Suppressor macrophage treated with lipopolysaccharide for 4 hours (primary cell): ENCODE measurements around the gene KIF5A.
"Not testable (repeated sequence)": the region's sequence is repeated elsewhere in the genome, so short reads cannot be mapped to it uniquely, and the experiment has no call there.

Source experiments
- DNase-seq: peaks from one replicate; pipeline ENCODE4 v3.0.0-alpha.2; 2020

KIF5A gene

DNA sequence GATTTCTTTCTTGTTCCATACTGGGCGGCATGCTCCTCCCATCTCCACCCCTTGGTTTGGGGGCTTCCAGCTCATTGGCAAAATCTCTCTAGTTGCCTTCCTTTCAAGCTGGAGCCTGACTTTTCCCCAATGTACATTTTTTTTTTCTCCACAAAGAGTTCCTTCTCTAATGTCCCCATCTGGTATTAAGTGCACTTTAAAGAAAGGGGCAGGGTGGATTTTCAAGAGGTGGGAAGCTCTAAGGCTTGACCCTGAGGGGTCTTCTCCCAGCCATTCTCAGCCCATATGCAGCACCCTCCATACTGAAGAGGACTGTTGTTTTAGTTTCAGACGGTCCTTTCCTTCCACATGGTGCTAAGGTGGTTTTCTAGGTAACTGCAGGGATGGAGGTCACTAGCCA, 35.3 kb downstream of the KIF5A start:
- DNase-seq, result no peak

DNA sequence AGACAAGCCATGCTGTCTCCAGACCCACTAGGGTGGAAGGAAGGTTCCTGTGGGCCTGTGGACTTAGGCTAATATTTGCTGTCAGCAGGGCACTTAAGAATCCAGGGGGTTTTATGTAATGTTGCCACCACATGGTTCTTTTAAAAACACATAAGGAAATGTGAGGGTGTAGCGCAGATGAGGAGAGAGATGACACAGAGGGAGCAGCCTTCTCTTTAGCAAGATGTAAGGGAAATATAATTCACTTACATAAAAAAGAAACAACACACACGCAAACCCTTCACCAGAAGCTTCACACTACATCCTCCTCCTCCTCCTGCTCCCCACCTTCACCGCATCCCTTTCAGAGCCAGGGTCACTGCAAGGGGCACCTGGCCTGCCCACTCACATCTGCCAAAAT, 36.3 kb downstream of the KIF5A start:
- DNase-seq, result no peak

DNA sequence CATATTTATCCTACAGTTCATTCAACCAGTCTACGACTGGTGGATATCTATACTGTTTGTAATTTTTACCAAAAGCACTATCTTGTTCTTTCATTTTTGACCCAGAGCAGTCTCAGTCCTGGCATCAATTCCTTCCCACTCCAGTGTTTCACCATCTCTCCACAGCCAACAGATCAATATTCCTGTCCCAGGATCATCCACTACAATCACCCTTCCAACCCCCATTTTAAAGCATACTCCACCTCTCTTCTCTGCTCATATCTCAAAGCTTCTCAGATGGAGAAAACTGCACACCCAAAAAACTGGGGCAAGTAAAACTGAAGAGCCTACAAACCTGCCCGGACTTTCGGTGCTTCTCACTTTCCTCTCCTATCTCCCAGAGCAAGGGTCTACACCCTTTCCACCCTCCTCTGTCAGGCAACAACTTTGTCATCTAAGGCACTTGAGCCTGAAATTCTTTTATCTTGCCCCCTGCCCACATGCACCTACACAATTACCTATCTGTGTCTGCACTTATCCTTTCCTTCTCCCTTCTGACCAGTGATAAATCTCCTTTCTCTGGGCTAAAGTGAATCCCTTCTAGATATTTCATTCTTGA, 37.1 kb downstream of the KIF5A start:
- no peak for DNase-seq

DNA sequence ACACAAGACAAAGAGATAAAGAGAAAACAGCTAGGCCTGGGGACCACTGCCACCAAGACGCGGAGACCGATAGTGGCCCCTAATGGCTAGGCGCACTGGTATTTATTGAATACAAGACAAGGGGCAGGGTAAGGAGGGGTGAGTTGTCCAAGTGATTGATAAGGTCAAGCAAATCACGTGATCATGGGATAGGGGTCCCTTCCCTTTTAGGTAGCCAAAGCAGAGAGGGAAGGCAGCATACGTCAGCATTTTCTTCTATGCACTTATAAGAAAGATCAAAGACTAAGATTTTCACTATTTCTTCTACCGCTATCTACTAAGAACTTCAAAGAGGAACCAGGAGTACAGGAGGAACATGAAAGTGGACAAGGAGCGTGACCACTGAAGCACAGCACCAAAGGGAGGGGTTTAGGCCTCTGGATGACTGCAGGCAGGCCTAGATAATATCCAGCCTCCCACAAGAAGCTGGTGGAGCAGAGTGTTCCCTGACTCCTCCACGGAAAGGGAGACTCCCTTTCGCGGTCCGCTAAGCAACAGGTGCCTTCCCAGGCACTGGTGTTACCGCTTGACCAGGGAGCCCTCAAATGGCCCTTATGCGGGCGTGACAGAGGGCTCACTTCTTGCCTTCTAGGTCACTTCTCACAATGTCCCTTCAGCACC, 39.2 kb downstream of the KIF5A start:
- DNase-seq, result not testable (repeated sequence)

DNA sequence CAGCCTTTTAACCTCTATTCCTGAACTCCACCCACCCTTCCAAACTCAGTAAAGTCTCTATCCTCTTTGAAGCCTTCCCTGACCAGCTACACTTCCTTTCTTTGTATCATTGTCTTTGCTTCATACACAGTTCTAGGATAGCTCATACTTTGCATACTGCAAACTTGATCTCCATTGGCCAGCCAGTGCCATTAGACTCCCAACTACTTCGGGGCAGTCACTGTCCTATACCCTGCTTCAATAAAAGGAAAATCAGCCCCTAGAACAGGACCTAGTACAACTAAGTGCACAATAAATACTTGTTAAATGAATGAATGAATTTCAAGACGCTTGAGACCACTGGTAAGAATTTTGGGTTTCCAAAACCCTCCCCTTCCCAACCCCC, 40.6 kb downstream of the KIF5A start:
- no peak for DNase-seq

DNA sequence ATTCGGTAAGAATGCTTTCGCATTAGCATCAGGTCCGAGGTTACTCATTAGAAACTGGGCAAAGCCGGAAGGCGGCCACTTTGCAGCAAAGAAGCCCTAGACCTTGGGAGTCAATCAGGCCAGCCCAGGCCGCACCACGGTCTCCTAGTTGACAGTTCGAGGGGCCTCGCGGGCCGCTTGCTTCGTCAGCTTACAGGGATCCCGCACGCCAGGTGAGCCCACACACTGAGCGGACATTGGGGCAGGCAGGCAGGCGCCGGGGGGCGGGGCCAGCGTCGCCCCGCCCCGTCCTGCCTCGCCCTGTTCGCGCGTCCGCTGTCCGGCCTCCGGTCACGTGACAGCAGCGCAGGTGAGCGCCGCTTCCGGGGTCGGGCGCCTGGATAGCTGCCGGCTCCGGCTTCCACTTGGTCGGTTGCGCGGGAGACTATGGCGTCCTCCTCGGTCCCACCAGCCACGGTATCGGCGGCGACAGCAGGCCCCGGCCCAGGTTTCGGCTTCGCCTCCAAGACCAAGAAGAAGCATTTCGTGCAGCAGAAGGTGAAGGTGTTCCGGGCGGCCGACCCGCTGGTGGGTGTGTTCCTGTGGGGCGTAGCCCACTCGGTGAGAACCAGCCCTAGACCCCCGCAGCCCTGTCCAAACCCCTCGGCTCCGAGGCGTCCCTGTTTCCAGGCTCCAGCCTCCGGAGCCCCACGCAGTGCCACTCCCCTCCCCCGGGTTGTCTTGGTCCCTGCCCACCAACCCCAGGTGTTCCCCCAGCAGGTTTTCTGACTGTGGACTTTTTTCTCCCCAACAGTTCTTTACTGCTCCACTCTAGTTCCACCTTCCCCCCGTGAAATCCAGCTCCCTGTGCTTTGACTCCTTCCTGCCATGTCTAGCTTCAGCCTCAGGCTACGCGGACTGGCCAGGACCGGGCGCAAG, 41.3 kb downstream of the KIF5A start, which contains the start of gene PIP4K2C:
Gene PIP4K2C, plus strand, starts transcription at position 329 of the 918 bp plus-strand sequence. Its CDS starts 98 bp downstream, at position 427.
- peak; percentile 77 for DNase-seq

DNA sequence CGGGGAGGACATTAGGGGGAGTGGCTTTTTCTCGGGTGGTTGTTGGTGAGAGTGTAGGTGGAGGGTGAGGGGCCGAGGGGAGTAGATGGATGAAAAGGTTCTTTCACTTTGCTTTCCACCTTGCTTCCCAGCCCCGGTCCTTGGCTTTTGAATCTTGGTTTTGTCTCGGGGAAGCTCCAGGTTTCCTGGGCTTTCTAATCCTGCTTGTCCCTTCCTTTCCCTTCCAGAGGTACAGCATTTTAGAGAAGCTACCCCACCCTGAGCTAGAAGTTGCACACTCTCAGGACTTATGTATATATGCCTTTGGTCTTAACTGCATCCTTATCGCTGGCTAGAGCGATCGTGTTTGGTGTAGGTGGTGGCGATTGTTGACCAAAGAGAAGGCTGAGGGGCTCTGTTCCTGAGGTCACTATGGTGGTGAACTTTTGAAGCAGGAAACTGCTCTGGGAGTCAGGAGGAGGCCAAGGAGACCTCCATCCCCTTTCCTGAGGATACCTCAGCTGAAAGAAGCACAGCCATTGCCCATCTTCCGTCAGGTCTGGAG, 42.0 kb downstream of the KIF5A start:
- DNase-seq, result no peak

DNA sequence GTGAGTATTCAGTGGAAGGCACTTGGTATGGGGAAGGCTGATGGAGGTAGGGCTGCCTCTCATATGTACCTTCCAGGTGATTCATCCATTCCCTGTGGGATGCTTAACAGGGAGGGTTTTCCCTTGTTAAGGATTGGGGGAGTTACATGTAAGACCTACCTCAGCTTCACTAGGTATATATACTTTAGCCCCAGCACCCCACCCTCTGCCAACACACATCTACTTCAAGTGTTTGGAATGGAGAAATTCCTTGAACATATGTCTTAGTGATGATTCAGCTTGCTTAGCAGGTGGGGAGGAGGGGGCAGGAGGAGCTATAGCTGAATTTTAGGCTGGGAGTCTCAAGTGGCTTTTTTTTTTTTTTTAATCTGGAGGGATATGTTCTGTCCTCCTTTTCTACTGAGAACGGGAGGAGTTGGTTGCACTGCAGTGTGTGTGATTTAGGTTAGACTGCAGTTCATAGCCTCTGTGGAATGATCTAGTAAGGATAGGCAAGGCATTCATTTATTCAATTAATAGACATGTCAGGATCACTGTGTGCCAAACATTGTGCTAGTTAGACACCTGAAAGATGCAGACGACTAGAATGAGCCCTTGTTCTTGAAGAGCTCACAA, 42.8 kb downstream of the KIF5A start:
- DNase-seq, result no peak

DNA sequence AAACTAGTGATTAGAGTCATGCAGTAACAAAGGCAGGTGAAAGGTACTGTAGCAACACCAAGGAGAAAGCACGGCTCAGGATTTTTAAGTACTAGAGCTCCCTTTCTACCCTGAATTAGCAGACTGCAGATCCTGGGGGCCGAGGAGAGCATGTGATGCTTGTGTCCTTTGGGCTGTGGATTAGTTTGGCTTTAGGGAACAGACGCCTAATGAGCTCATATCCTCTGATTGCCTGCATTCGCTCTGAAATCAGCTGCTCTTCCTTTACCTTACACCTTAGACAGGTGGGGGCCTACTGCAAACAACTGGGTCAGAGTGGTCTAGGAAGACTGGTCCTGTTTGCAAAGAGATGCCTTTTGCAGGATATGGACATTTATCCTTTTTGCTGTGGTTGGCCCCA, 43.3 kb downstream of the KIF5A start:
- no peak for DNase-seq

DNA sequence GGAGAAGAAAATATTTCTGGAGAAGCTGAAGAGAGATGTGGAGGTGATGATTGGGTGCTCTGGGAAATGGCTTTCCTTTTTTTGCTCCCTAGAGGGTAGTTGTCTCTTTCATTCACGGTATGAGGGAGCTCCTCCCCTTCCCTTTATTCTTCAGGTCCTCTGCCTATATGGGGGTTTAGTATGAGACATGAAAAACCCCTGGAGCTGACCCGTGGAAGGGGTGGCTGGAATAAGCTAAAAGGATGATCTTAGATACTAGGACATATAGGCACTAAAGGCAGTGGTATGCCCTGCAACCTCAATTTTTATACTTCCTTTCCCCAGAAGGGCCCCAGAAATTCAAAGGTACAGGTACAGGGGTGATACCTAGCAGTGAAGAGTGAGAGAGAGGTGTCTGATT, 50.6 kb downstream of the KIF5A start:
- DNase-seq, result no peak

DNA sequence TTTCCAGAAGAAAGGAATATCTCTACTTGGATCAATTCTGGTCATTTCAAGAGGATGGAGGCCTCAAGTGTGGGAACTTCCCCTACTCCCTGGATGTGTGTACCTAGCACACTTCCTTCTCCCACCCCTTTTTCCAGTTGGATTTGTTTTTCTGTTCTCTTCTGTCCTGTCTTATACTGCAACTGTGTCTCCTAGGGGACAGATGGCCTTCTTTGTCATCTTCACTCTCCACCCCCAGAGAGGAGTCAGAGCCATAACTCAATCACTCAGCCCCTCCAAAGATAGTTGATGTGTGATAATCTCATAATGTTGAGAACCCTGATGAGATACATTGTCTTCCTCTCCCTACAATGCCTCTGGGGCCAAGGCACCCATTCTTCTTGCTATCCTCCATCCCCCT, 52.7 kb downstream of the KIF5A start:
- no peak for DNase-seq

DNA sequence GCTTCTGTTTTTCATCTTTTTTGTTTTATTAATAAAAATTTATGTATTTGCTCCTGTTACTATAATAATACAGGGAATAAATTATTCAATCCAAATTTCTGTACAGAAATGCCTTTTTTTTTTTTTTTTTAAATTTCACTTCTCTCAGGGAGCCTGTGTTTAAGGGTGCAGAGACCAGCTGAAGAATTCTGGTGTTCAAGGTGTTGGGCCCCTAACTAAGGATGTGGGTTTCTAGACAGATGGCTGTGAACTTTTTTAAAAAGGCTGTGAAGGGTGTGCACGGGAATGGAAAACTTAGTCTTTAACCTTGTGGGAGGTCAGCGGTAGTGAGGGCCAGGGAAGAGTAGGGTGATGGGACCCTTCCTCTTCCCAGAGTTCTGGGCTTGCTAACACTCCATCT, 53.5 kb downstream of the KIF5A start:
- DNase-seq, result no peak

DNA sequence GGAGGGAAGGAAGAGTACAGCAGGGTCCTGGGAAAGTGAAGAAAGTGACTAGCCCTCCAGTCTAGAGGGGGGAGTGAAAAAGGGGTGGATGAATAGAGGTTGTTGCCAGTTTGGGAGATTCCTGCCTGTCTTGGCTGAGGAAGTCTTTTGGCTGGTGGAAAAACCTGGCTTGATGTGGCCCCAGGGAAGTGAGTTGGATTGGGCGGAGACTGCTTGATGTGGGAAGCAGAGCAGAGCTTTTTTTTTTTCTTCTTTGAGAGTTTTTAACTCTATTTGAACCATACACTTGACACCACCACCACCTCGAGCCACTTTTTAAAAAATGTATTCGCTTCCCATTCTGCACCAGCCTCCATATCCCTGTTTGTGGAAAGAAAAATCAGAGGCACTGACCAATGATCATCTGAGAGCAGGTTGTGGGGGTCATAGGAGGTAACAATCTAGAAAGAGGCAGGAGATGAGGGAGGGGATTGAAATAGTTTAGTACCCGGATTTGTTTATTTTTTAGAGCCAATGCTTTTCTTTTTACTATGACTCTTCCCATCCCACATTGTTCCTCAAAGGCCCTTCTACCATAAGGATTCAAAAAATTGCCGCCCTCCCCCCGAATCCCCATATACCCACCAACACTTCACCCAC, 54.1 kb downstream of the KIF5A start:
- DNase-seq, result no peak

DNA sequence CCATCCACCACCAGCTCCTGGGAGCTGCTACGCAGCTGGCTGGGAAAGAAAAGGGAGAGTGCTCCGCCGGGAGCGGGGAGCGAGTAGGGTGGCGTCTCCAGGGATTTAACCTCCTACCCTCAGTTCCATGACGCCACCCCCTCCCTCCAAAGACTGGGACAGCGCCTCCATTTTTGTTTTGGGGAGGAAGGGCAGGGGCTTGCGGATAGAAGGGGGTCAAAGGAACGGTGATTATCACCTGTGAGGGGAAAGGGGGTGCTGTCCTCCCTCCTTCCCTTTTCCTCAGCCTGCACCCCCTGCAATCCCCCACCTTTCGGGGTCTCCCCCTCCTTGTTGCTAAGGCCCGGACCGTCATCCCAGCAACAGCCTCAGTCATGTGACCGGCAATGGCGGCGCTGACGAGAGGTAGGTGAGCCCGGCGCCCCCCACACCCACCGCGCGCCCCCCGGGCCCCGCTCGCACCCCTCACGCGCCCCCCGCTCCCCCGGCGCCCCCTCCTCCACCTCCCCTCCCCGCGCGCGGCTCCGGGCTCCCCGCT, 54.7 kb downstream of the KIF5A start, which contains the start of gene DTX3:
Gene DTX3, plus strand, starts transcription at position 371 of the 538 bp plus-strand sequence. CDS start 1,694 bp downstream, outside the sequence.
- DNase-seq, result no peak

DNA sequence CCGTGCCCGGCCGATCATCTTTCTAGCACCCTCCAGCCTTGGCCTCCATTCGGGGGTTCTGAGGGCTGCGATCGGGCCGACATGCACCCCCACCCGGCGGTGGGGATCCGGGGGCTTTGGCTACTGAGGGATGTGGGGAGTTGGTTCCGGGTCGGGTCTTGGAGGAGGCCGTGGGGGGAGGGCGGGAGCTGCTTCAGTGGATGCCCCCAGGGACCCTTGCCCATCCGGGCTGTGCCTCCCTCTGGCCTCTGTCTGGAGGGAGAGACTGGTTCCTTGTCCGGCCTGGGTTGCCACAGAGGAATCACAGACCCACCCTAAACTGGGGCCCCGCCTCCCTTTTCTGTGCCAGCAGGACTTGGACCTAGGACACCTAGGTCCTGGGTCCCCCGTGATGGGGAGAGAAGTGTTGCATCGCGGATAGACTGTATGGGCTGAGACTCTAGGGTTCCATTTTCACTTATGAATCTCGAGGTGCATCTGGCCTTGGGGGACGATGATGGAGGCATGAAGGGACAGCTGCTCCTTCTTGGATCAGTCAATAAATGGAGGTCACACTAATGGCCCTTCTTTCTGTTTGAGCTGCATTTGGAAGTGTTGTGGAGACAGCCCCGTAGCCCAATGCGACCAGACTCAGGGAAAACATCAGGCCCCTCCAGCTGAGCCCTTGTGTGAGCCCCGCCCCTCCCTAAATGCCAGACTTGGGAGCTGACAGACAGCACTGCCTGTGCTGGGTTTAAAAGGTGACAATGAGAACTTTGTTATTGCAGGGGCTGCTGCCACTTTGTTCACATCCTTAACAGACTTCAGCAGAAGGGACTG, 55.4 kb downstream of the KIF5A start:
- DNase-seq, result no peak

DNA sequence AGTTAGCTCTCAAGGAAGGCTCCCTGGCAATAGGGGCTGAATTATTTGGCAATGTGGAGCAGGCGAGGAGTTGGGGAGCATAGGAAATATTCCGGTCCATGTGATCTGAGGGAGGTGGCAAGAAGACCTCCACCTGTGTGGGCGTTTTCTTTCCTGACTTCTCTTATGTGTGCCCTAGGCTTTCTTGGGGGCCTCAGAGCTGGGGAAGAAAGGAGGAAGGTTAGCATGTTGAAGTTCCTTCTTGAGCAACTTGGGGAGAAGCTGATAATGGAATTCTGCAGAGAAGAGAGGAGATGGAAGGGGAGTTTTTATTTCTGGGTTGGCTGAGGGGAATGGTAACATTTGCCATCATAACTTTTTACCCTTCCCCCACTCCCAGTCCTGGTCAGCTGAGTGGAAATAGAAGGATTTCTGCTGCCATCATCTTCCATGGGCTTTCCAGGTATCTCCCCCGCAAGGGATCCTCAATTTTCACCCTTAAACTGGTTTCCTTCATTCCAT, 56.0 kb downstream of the KIF5A start:
- no peak for DNase-seq

DNA sequence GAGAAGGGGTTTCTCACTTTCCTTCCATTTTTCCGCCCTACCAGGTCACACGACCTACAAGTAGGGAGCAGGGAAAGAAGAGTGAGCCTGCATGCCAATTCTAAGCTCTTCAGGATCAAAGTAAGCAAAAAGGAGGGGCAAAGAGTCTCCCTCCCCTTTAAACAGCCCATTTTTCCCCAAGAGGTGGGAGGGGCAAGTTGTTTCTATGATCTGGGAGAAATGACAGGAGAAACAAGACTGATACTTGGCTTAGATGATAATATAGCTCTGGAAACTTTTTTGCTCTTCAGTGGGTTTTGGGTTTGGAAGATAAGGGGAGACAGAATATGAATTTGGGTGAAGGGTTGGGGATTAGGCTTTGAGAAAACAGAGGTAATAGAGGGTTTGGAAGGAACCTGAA, 56.6 kb downstream of the KIF5A start:
- no peak for DNase-seq

DNA sequence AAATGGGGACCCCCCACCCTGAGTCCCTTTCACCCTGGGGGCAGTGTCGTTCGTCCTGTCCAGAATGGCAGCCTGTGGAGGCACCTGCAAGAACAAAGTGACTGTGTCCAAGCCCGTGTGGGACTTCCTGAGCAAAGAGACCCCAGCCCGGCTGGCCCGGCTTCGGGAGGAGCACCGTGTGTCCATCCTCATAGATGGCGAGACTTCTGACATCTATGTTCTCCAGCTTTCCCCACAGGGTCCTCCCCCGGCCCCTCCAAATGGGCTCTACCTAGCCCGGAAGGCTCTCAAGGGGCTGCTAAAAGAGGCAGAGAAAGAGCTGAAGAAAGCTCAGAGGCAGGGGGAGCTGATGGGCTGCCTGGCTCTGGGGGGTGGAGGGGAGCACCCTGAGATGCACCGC, 57.0 kb downstream of the KIF5A start:
- no peak for DNase-seq

DNA sequence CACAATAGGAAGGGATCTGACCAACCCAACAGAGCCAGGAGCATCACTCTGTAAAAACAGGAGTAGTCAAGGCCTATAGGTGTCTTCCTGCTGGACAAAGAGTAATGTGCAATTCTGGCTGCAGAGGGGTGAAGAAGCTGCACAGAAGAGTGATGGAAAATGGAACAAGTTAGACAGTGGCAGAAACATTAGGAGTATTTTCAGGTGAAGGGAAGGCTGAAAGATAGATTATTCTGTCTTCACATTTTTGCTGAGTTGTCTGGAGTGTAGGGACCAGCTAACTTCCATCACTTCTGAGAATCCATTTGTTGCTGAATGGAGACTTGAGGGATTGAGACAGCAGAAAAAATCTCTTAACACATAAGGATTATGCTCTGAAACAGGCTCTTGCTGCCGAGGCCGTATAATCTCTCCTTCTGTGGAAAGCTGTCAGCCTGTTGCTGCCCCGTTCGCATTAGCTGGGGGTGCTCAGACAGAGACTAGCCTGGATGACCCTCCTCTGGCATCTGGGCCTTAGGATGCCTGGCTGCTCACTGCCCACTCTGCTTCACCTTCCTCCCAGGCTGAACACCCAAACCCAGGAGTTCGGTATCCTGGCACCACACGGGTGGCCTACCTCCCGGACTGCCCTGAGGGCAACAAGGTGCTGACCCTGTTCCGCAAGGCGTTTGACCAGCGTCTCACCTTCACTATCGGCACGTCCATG, 58.3 kb downstream of the KIF5A start:
- DNase-seq, result no peak

DNA sequence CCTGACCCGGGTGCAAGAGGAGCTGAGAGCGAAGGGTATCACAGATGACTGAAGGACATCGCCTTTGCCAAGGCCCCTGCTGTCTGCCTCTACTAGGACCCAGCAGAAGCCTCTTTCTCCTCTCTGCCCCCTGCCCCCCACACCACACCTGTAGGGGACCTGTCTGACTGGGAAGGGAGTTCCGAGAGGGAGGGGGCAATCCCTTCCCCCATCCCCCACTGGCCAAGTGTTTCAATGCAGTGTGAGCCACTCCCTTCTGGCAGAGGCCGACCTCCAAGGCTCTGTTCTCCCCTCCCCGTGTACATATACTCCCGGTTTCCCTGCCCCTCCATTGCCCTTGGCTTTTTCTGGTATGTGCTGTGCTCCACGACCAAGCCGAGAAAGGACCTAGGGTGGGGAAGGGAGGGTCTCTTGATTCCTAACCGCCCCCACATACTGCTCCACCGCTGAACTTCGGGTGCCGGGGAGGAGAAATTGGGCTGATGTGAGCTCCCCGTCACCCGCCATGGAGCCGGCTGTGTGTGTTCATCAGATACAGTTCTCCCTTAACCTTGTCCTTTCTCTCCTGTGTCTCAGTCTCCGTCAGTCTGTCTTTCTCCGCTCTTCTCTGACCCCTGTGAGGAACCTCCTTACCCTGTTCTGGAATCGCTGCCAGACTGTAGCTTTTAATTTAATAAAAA, 59.4 kb downstream of the KIF5A start:
- no peak for DNase-seq
